PFSK-1 (cell line): ENCODE measurements around the gene SH3TC1.

ENCODE experiments used
- FOXP2 ChIP-seq: optimal IDR thresholded peaks from 2 replicates; pipeline ENCODE3; 2011; ENCODE audit warnings: borderline replicate concordance, control low read depth, inconsistent platforms; ENCODE audit not compliant: insufficient read depth; ENCODE audit errors: extremely low read length, extremely low read depth
- SIN3A ChIP-seq: IDR thresholded peaks from 2 replicates; pipeline ENCODE4 v1.6.1; 2012; ENCODE audit warnings: mild to moderate bottlenecking, low read length, moderate library complexity, borderline replicate concordance; ENCODE audit not compliant: insufficient read depth

DNA sequence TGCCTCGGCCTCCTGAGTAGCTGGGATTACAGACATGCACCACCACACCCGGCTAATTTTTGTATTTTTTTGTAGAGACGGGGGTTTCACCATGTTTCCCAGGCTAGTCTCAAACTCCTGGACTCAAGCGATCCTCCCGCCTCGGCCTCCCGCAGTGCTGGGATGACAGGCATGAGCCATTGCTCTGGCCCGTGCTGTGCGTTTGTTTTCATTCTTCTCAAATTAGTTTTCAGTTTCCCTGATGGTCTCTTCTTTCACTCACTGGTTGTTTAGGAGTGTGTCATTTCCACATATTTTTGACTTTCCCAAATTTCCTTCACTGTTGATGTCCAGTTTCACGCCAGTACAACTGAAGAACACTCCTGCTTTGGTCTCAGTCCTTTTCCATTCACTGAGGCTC is 31.8 kb downstream of the SH3TC1 start:
- TF ChIP-seq SIN3A (no peak), FOXP2 (no peak)
